Testis (tissue), 2 donors: ENCODE measurements around the gene TMEM123.

Experiments used
- POLR2A ChIP-seq: fragments of 450-650 bp; IDR thresholded peaks from one replicate; pipeline ENCODE4 v1.6.1; 2017; ENCODE audit warnings: antibody characterized with exemption, mild to moderate bottlenecking, moderate library complexity
- TF ChIP-seq, protein P1 (sequence below), 3 experiments: fragments of 450-650 bp in 2 of 3; fragments of 200-600 bp in 1 of 3; sonication (generic) in 1 of 3; IDR thresholded peaks; one replicate each; pipeline ENCODE4 v1.5.1; 2016 to 2019; ENCODE audit warnings: antibody characterized with exemption in 3 of 3, mild to moderate bottlenecking in 2 of 3, moderate library complexity in 1 of 3

DNA sequence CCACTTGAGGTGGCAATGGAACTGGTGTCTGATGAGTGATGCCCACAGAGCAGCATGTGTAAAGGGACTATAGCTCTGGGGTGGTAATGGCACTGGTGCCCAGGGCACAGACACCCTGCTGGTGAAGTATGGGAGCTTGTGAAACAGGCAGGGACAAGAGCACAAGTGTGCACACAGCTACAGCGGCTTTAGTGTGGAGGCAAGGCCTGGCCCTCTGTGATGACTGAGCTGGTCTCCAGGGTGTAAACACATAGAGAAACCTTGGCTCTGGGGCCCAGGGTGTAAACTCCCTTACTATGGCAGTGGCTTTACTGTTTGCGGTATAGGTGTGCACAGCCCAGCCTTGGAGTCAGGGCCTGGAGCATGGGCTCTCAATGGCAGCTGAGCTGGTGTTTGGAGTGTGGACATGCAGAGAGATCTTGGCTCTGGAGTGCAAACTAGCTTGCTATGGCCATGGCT is 59.3 kb downstream of the TMEM123 start:
- TF ChIP-seq, protein P1, sequence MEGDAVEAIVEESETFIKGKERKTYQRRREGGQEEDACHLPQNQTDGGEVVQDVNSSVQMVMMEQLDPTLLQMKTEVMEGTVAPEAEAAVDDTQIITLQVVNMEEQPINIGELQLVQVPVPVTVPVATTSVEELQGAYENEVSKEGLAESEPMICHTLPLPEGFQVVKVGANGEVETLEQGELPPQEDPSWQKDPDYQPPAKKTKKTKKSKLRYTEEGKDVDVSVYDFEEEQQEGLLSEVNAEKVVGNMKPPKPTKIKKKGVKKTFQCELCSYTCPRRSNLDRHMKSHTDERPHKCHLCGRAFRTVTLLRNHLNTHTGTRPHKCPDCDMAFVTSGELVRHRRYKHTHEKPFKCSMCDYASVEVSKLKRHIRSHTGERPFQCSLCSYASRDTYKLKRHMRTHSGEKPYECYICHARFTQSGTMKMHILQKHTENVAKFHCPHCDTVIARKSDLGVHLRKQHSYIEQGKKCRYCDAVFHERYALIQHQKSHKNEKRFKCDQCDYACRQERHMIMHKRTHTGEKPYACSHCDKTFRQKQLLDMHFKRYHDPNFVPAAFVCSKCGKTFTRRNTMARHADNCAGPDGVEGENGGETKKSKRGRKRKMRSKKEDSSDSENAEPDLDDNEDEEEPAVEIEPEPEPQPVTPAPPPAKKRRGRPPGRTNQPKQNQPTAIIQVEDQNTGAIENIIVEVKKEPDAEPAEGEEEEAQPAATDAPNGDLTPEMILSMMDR (IDR thresholded peaks at IDR 0.05) = no peak
- no peak for TF ChIP-seq POLR2A
